Fibroblast of villous mesenchyme (primary cell): Measurements from ENCODE around the gene GBE1. TPM values are rescaled to one million over a fixed set of nuclear protein-coding genes. Genes with fewer than 3 reads are reported as not detected.

Experiments
- DNase-seq: peaks from one replicate; pipeline ENCODE4 v3.0.0-alpha.2; 2010; ENCODE audit warnings: low read depth
- H3K4me3 ChIP-seq: 2 replicates; pipeline ENCODE4 v1.5.1; 2011; ENCODE audit warnings: low read depth, mild to moderate bottlenecking, low read length
- CTCF ChIP-seq: IDR thresholded peaks from 2 replicates; pipeline ENCODE4 v1.5.1; 2012; ENCODE audit warnings: low read depth, mild to moderate bottlenecking, low read length; ENCODE audit not compliant: insufficient read depth
- total RNA-seq: library from RNA; depleted of rRNA; stranded (reverse); fragments of >200 nt; gene quantifications from 2 replicates; pipeline ENCODE4 v1.2.3, GENCODE V29; 2012

GBE1 gene
- total RNA-seq = 169 and 231 TPM in 2 replicates

GRCh38 chr3:81760924-81761903, at the start of gene GBE1:
GBE1 (minus strand) TSS chr3:81761645; CDS start chr3:81761517, 128 bp downstream.
- peak; percentile 52 for TF ChIP-seq CTCF
- peak; percentile 98 for DNase-seq
- H3K4me3 ChIP-seq = peak within 1 kb of the TSS; percentile 76

- no peak for TF ChIP-seq CTCF
- H3K4me3 ChIP-seq = no peak overlapping the region
- DNase-seq = no peak
These were observed 47.5 kb upstream of the GBE1 start for GRCh38 chr3:81808900-81809299.

GRCh38 chr3:81799403-81799802, 38.0 kb upstream of the GBE1 start:
- no peak overlapping the region for H3K4me3 ChIP-seq
- TF ChIP-seq CTCF = no peak
- no peak for DNase-seq

- no peak overlapping the region for H3K4me3 ChIP-seq
- TF ChIP-seq CTCF = no peak
- DNase-seq = no peak
These were observed 32.0 kb upstream of the GBE1 start for GRCh38 chr3:81793410-81793809.

GRCh38 chr3:81790117-81790516, 28.7 kb upstream of the GBE1 start:
- DNase-seq = no peak
- TF ChIP-seq CTCF = no peak

GRCh38 chr3:81789691-81790090, 28.2 kb upstream of the GBE1 start:
- TF ChIP-seq CTCF = no peak
- H3K4me3 ChIP-seq = no peak overlapping the region
- no peak for DNase-seq

More at GRCh38 chr3:81790117-81790516, 28.7 kb upstream of the GBE1 start:
- H3K4me3 ChIP-seq = no peak overlapping the region
